Stimulated activated CD4-positive, alpha-beta T cell treated with anti-CD3 and anti-CD28 coated beads, Interleukin-1b, Interleukin-23, amount 100 ng/mL, for 4 hours (primary cell): Measurements from ENCODE around the gene C10orf62.

Experiments used
- DNase-seq, 2 donors: peaks; one replicate each; pipeline ENCODE4 v3.0.0-alpha.2; 2020; ENCODE audit warnings: low read depth in 2 of 2

Gene C10orf62

GRCh38 chr10:97584798-97585438, 4.6 kb upstream of the C10orf62 start:
- DNase-seq, result no peak

DNA sequence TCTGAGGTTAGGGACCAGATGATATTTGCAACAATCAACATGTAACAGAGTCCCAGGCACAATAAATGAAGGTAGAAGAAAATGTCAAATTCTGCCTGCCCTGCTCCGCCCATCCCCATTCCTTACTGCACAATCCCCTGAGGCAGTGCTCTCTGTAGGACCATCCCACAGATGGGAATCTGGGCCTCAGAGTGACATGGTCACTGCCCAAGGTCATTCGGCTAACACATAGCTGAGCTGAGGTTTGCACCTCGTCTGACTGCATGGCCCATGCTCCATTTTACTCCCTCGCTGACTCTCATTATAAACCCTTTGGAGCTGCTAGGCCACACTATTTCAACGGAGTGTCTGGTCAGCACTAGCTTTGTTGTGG, 4.1 kb upstream of the C10orf62 start:
- DNase-seq, result no peak

DNA sequence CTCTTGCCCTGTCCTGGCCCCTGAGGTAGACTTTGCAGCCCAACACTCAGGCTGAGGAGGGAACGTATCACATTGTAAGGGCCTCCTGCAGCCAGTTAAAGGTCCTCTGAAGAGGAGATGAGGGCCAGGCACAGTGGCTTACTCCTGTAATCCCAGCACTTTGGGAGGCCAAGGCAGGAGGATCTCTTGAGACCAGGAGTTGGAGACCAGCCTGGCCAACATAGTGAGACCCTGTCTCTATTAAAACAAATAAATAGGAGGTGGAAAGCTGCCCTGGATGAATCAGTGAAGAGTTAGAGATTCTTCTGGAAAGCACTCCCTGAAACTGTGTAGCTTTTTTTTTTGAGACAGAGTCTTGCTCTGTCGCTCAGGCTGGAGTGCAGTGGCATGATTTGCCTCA, 2.3 kb upstream of the C10orf62 start:
- no peak for DNase-seq

DNA sequence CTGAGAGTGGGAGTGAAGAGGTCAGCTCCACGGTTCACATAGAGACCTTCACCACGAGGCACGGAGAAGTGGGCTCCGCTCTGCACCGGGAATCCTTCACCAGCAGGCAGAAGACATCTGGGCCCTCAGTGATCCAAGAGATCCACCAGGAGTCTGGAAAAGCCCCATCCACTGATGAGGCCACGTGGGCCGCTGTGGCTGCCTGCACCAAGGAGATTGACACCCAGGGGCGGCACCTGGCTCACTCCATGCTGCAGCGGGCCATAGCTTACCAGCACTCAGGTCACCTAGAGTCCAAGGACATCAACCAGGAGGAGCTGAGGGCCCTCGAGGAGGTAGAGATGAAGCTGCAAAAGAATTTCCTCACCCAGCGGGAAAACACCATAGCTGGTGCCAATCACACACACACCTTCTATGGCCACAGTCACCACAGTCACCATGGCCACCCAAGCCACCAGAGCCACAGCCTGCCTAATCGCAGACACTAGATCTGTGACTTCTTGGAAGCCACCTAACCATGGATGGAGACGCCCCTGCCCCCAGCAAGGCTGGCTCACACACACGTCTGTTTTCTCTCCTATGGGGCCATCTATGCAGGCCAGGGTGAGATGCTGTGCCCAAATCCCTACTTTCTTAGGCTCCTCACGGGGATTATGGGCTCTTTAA, 694 bp downstream of the C10orf62 start:
- no peak for DNase-seq

- no peak for DNase-seq
Observed at GRCh38 chr10:97590748-97591495, 1.4 kb downstream of the C10orf62 start.

DNA sequence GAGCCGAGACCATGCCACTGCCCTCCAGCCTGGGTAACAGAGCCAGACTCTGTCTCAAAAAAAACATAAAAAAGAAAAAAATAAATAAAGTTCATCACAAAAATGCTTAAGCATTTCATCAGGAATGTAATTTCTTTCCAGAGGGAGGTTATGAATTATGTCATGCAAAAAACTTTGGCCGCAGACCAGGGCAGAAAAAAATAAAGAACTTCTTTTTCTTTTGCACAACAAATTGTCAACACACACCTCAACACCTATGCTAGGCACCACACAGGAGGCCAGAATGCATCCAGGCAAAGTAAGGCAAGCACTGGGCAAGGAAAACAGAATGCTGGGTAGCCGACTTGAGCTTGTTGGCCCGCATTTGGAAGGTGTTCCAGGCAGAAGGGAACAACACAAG, 3.9 kb downstream of the C10orf62 start:
- no peak for DNase-seq

- DNase-seq, result no peak
Observed at GRCh38 chr10:97596101-97597082, 6.9 kb downstream of the C10orf62 start.

DNA sequence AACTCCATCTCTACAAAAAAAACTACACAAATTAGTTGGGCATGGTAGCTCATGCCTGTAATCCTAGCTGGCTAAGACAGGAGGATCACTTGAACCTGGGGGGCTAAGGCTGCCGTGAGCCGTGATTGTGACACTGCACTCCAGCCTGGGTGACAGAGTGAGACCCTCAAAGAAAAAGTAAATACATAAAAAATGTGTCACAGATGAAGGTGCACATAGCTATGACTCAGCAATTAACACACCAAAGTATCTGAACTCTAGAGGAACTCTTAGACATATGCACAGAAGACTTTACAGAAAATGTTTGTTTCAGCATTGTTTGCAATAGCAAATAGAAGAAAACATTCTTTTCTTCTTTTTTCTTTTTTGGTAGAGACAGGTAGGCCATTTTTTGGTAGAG, 8.3 kb downstream of the C10orf62 start:
- no peak for DNase-seq

DNA sequence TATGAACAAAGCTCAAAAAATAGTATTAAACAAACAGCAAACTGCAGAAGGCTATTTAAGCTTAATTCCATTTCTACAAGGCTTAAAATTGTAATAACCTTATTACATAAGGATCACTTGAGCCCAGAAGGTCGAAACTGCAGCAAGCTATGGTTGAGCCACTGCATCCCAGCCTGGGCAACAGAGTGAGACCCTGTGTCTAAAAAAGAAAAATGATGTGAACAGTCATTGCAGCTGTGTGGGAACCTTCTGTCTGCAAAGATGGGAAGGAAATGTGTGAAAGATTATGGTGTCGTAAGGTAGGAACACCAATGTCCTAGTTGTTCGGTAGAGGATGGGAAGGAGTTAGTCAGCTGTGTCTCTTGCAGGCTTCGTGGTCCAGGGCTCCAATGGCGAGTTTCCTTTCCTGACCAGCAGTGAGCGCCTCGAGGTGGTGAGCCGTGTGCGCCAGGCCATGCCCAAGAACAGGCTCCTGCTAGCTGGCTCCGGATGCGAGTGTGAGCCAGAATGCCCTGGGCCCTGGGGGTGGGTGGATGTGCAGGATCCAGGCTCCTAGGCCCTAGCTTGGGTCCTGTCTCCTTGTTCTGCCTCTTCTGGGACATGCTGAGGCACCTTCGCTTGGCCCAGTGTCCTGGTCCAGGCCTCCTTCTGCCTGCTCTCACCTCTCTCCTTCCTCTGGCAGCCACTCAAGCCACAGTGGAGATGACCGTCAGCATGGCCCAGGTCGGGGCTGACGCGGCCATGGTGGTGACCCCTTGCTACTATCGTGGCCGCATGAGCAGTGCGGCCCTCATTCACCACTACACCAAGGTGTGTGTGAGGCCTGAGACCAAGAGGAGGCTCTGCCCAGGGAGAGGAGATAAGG, 9.1 kb downstream of the C10orf62 start:
- DNase-seq, result no peak

GRCh38 chr10:97599272-97599619, 9.7 kb downstream of the C10orf62 start:
- no peak for DNase-seq

DNA sequence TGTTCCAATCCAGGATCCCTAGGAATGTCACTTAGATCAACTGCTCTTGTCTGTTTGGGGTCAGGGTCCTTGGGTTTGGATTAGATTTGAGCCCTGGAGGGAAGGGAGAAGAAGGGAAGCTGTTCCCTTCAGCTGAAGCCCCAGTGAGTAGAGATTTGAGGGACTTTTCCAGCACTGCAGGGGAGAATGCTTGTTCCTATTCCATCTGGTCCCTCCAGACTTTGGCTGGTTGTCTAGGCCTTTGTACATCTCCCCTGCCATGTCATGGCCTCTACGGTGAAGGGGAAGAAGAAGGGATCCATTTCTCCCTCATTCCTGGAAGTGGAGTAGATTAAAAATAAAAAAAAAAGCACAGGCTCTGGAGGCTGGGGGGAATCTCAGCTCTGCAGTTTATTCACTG, 11.1 kb downstream of the C10orf62 start:
- DNase-seq, result no peak

GRCh38 chr10:97601268-97602215, 12.0 kb downstream of the C10orf62 start:
- no peak for DNase-seq

- DNase-seq, result no peak
Observed at GRCh38 chr10:97607095-97607636, 17.6 kb downstream of the C10orf62 start.

DNA sequence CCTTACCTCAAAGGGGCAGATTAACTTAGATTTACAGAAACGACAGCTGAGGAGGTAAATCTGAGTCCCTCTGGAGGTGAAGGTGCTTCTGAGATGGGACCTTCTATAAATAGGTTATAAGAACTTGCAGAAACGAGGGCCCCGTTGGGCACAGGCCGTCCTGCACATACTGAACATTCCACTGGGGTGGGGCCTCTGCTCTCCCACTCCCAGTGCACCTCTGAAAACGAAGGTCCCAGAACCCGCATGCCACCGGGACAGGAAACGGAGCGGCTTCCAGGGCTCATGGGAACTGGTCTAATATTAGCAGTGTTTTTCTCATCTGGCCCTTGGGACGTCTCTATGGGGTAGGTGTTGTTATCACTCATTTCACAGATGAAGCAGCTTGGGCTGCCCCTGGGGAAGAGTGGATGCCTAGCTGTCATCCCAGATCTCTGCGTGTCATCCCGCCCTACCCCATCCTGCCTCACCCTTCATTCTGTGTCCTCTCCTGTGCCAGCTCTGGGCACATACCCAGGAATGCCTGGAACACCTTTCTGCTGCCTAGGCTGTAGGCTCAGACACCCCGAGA, 19.6 kb downstream of the C10orf62 start:
- DNase-seq, result no peak

- no peak for DNase-seq
Observed at GRCh38 chr10:97611473-97611872, 22.0 kb downstream of the C10orf62 start.

GRCh38 chr10:97612386-97612785, 22.9 kb downstream of the C10orf62 start:
- DNase-seq, result no peak

GRCh38 chr10:97618285-97618684, 28.8 kb downstream of the C10orf62 start:
- DNase-seq, result no peak

DNA sequence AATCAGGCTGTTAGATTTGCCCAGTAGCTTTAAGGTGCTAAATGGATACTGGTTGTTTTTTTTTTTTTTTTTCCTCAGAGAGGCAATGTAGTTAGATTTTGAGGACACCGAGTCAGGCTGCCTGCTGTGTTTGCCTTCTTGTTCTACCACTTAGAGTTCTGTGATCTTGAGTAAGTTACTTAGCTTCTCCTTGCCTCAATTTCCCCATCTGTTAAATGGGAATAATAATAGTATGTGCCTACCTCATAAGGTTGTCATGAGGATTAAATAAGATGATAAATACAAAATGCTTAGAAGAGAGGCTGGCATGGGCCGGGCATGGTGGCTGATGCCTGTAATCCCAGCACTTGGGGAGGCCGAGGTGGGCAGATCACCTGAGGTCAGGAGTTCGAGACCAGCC, 29.2 kb downstream of the C10orf62 start:
- DNase-seq, result no peak

DNA sequence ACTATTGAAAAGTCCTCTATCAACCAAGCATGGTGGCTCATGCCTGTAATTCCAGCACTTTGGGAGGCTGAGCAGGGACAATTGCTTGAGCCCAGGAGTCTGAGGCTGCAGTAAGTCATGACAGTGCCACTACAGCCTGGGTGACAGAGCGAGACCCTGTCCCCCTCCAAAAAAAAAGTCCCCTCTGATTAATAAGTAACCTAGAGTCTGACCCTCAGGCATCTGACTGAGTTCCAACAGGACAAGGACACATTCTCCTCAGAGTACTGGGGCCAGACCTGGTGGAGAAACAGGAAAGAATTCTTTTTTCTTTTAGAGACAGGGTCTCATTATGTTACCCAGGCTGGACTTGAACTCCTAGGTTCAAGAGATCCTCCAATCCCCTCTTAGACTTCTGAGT, 33.8 kb downstream of the C10orf62 start:
- no peak for DNase-seq
